H9 (cell line): Measurements from ENCODE around the gene NFATC1. TPM values are rescaled to one million over a fixed set of nuclear protein-coding genes. Genes with fewer than 3 reads are reported as not detected.

ENCODE experiments used
- DNase-seq: peaks from one replicate; pipeline ENCODE4 v3.0.0-alpha.2; 2017
- H2AFZ ChIP-seq: one replicate; pipeline ENCODE4 v1.6.1; 2013; ENCODE audit warnings: mild to moderate bottlenecking, low read length, control low read depth, moderate library complexity
- H2AK5ac ChIP-seq: 2 replicates; pipeline ENCODE4 v1.6.1; 2013; ENCODE audit warnings: low read length, control low read depth, mixed read lengths; ENCODE audit not compliant: insufficient read length
- H2BK120ac ChIP-seq: one replicate; pipeline ENCODE4 v1.6.1; 2013; ENCODE audit warnings: low read depth, mild to moderate bottlenecking, low read length, control low read depth, inconsistent platforms; ENCODE audit not compliant: poor library complexity, severe bottlenecking
- H2BK12ac ChIP-seq: 2 replicates; pipeline ENCODE4 v1.6.1; 2013; ENCODE audit warnings: low read length, control low read depth, mixed read lengths, low read depth; ENCODE audit not compliant: insufficient read length
- H2BK15ac ChIP-seq: 2 replicates; pipeline ENCODE4 v1.6.1; 2013; ENCODE audit warnings: low read depth, low read length, control low read depth
- H2BK20ac ChIP-seq: one replicate; pipeline ENCODE4 v1.6.1; 2013; ENCODE audit warnings: low read depth, mild to moderate bottlenecking, low read length, control low read depth, inconsistent platforms; ENCODE audit not compliant: poor library complexity, severe bottlenecking
- H2BK5ac ChIP-seq: 2 replicates; pipeline ENCODE4 v1.6.1; 2013; ENCODE audit warnings: low read length, control low read depth, mixed read lengths; ENCODE audit not compliant: insufficient read length
- H3K14ac ChIP-seq: 2 replicates; pipeline ENCODE4 v1.6.1; 2013; ENCODE audit warnings: low read length, control low read depth; ENCODE audit not compliant: insufficient read depth
- H3K18ac ChIP-seq: 2 replicates; pipeline ENCODE4 v1.6.1; 2013; ENCODE audit warnings: low read depth, mild to moderate bottlenecking, mixed read lengths, low read length, control low read depth; ENCODE audit not compliant: insufficient read length
- H3K23ac ChIP-seq: 2 replicates; pipeline ENCODE4 v1.6.1; 2013; ENCODE audit warnings: low read length, control low read depth, mixed read lengths, low read depth; ENCODE audit not compliant: insufficient read length
- H3K23me2 ChIP-seq: 2 replicates; pipeline ENCODE4 v1.6.1; 2013; ENCODE audit warnings: low read depth, mild to moderate bottlenecking, mixed read lengths, low read length, control low read depth; ENCODE audit not compliant: insufficient read length, poor library complexity, severe bottlenecking
- H3K27ac ChIP-seq: 2 replicates; pipeline ENCODE4 v1.5.1; 2013; ENCODE audit warnings: low read length, control low read depth, mixed read lengths, low read depth; ENCODE audit not compliant: insufficient read length
- H3K27me3 ChIP-seq: 2 replicates; pipeline ENCODE4 v1.6.1; 2013; ENCODE audit warnings: low read length, control low read depth, inconsistent platforms; ENCODE audit not compliant: insufficient read depth
- H3K4ac ChIP-seq: 2 replicates; pipeline ENCODE4 v1.6.1; 2013; ENCODE audit warnings: low read depth, mild to moderate bottlenecking, control low read depth, inconsistent platforms, low read length, moderate library complexity
- H3K4me1 ChIP-seq: 2 replicates; pipeline ENCODE4 v1.6.1; 2013; ENCODE audit warnings: low read length, control low read depth, inconsistent platforms; ENCODE audit not compliant: insufficient read depth
- H3K4me2 ChIP-seq: 2 replicates; pipeline ENCODE4 v1.6.1; 2013; ENCODE audit warnings: low read length, control low read depth, mixed read lengths; ENCODE audit not compliant: insufficient read length, insufficient read depth
- H3K56ac ChIP-seq: 2 replicates; pipeline ENCODE4 v1.6.1; 2013; ENCODE audit warnings: low read depth, mild to moderate bottlenecking, mixed read lengths, low read length, control low read depth; ENCODE audit not compliant: insufficient read length
- H3K79me1 ChIP-seq: 2 replicates; pipeline ENCODE4 v1.6.1; 2013; ENCODE audit warnings: low read depth, mild to moderate bottlenecking, moderate library complexity, low read length, control low read depth, inconsistent platforms; ENCODE audit not compliant: insufficient read depth, poor library complexity, severe bottlenecking
- H3K79me2 ChIP-seq: 2 replicates; pipeline ENCODE4 v1.6.1; 2013; ENCODE audit warnings: low read length, control low read depth, inconsistent platforms; ENCODE audit not compliant: insufficient read depth
- H3K9ac ChIP-seq: 2 replicates; pipeline ENCODE4 v1.6.1; 2013; ENCODE audit warnings: low read length, control low read depth, mixed read lengths; ENCODE audit not compliant: insufficient read length; ENCODE audit errors: extremely low read depth
- H3K9me3 ChIP-seq: one replicate; pipeline ENCODE4 v1.6.1; 2013; ENCODE audit warnings: low read depth, low read length, inconsistent platforms; ENCODE audit not compliant: control insufficient read depth
- H3T11ph ChIP-seq: one replicate; pipeline ENCODE4 v1.6.1; 2013; ENCODE audit warnings: mild to moderate bottlenecking, low read length, control low read depth, inconsistent platforms
- H4K20me1 ChIP-seq: one replicate; pipeline ENCODE4 v1.6.1; 2013; ENCODE audit not compliant: control insufficient read depth, insufficient read length, insufficient read depth
- H4K5ac ChIP-seq: 2 replicates; pipeline ENCODE4 v1.6.1; 2013; ENCODE audit warnings: low read depth, mild to moderate bottlenecking, mixed read lengths, low read length, control low read depth; ENCODE audit not compliant: insufficient read length
- H4K8ac ChIP-seq: replicated peaks from 2 replicates; pipeline ENCODE4 v1.6.1; 2013; ENCODE audit warnings: low read length, control low read depth, mixed read lengths, low read depth; ENCODE audit not compliant: insufficient read length
- H4K91ac ChIP-seq: 2 replicates; pipeline ENCODE4 v1.6.1; 2013; ENCODE audit warnings: low read depth, mild to moderate bottlenecking, moderate library complexity, mixed read lengths, low read length, control low read depth; ENCODE audit not compliant: insufficient read length
- H3K27ac Mint-ChIP-seq, 3 experiments: 2 replicates in 2 of 3; 3 replicates in 1 of 3; pipeline ENCODE4 v1.8.0; 2020 to 2021; ENCODE audit warnings: mixed read lengths in 3 of 3, mild to moderate bottlenecking in 1 of 3, moderate library complexity in 1 of 3
- H3K27me3 Mint-ChIP-seq: 2 replicates; pipeline ENCODE4 v1.8.0; 2021; ENCODE audit warnings: low read depth, mild to moderate bottlenecking, moderate library complexity, mixed read lengths
- H3K36me3 Mint-ChIP-seq, 3 experiments: 2 replicates in 2 of 3; 3 replicates in 1 of 3; pipeline ENCODE4 v1.8.0; 2020 to 2021; ENCODE audit warnings: low read depth in 3 of 3, mixed read lengths in 3 of 3; ENCODE audit not compliant: insufficient read depth in 1 of 3
- H3K4me1 Mint-ChIP-seq, 2 experiments: 2 replicates each; pipeline ENCODE4 v1.8.0; 2020; ENCODE audit warnings: mixed read lengths in 2 of 2
- H3K4me3 Mint-ChIP-seq, 2 experiments: 2 replicates in 1 of 2; 3 replicates in 1 of 2; pipeline ENCODE4 v1.8.0; 2020 to 2021; ENCODE audit warnings: mild to moderate bottlenecking in 2 of 2, mixed read lengths in 2 of 2, moderate library complexity in 1 of 2
- H3K9me3 Mint-ChIP-seq, 2 experiments: 2 replicates in 1 of 2; 3 replicates in 1 of 2; pipeline ENCODE4 v1.8.0; 2020; ENCODE audit warnings: mild to moderate bottlenecking in 2 of 2, mixed read lengths in 2 of 2, moderate library complexity in 1 of 2
- CTCF ChIP-seq: fragments of 200-600 bp; sonication (generic); conservative IDR thresholded peaks from 3 replicates; pipeline ENCODE4 v1.8.0; 2021; ENCODE audit warnings: antibody characterized with exemption, mild to moderate bottlenecking
- WGBS: extraction: QIAGEN DNeasy Blood & Tissue Kit; methylation state at CpG from one replicate; pipeline ENCODE4 v1.1.7; 2013; ENCODE audit warnings: missing lambda C conversion rate, low lambda C conversion rate, mixed read lengths; ENCODE audit not compliant: insufficient read length; ENCODE audit errors: extremely low coverage; 5-methylcytosine and 5-hydroxymethylcytosine counted together
- total RNA-seq: library from RNA; stranded (reverse); gene quantifications from 2 replicates; pipeline ENCODE4 v1.2.1, GENCODE V29; 2021

The NFATC1 gene
- total RNA-seq, 1 experiment from 2014 or later = 5.5 TPM

- no peaks in the 10 kb centered on the region for H3K4me1 ChIP-seq
- H3K79me2 ChIP-seq = no peaks in the 10 kb centered on the region
- H3K14ac ChIP-seq = no peak overlapping the region
- no peaks in the 10 kb centered on the region for H3K9me3 ChIP-seq
- H3K9ac ChIP-seq = no peak overlapping the region
- no peak overlapping the region for H4K5ac ChIP-seq
- no peak overlapping the region for H3K23ac ChIP-seq
- H3K27ac Mint-ChIP-seq = 0 out of 7 replicates have a peak overlapping the region, but pooled peaks of 1 of the 3 experiments have one; percentile 25
- no peak for TF ChIP-seq CTCF
- peaks cover 13% of the 10 kb centered on the region for H3K27me3 Mint-ChIP-seq
- no peak for DNase-seq
- no CpG with 5 or more reads among the region's 12 CpGs for WGBS
- H2AK5ac ChIP-seq = no peak overlapping the region
- no peak overlapping the region for H3K4me3 Mint-ChIP-seq
- H2BK15ac ChIP-seq = no peak overlapping the region
- peaks cover 4 to 23% of the 10 kb centered on the region in 2 experiments; a peak in 3 of 4 replicates for H3K4me1 Mint-ChIP-seq
- H3K4ac ChIP-seq = no peak overlapping the region
- no peaks in the 10 kb centered on the region for H4K20me1 ChIP-seq
- no peaks in the 10 kb centered on the region for H3K79me1 ChIP-seq
- no peak overlapping the region for H4K91ac ChIP-seq
- H2AFZ ChIP-seq = no peak overlapping the region
- no peak overlapping the region for H4K8ac ChIP-seq
- no peak overlapping the region for H3K56ac ChIP-seq
- no peaks in the 10 kb centered on the region; a peak in 1 of 5 replicates for H3K9me3 Mint-ChIP-seq
- H2BK5ac ChIP-seq = no peak overlapping the region
- H3T11ph ChIP-seq = no peak overlapping the region
- H3K18ac ChIP-seq = no peak overlapping the region
- H2BK20ac ChIP-seq = no peak overlapping the region
- no peaks in the 10 kb centered on the region for H3K36me3 Mint-ChIP-seq
- no peak overlapping the region for H3K27ac ChIP-seq
- H3K4me2 ChIP-seq = no peak overlapping the region
- peaks cover 2% of the 10 kb centered on the region; the same call in 1 of the 2 replicates for H3K27me3 ChIP-seq
- H2BK120ac ChIP-seq = no peak overlapping the region
- H3K23me2 ChIP-seq = peaks cover 3% of the 10 kb centered on the region
- H2BK12ac ChIP-seq = no peak overlapping the region
Observed at GRCh38 chr18:79404567-79404910, 8.8 kb downstream of the NFATC1 start.
